ENCODE results near the gene PACRG. TPM values are rescaled to one million over a fixed set of nuclear protein-coding genes. Genes with fewer than 3 reads are reported as not detected.
"Not testable (repeated sequence)": the region's sequence is repeated elsewhere in the genome, so short reads cannot be mapped to it uniquely, and the experiment has no call there.

PACRG gene
- total and polyA plus RNA-seq, 9 donors, result 2.5 to 33.1 (median 3.8) TPM

DNA sequence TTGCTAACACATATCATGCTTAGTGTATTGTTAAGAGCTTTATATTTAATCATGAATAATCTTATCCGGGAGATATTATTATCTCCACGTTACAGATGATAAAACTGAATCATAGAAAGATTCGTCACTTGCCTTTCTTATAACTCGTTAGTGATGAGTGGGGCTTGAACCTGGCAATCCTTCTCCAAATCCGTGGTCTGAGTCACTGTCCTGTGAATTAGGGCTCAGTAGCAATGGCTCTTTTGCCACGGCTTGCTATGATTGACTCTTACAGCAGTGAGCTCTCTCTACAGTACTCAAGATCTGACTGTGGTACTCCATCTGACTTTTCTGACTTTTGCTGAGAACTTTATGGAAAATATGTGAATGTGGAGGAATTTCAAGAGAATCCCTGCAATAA is 246.9 kb downstream of the PACRG start:
- Histone ChIP-seq H3K27me3 (no peaks in the 10 kb centered on the region), H3K36me3 (no peaks in the 10 kb centered on the region), H3K4me1 (ENCODE audit: insufficient read depth) (no peaks in the 10 kb centered on the region), H3K4me3 (no peak overlapping the region), H3K9me3 (no peaks in the 10 kb centered on the region), H3K27ac (no peak overlapping the region)
- WGBS, 3 donors, result 80 to 85% (median 84%) methylated on average over 6 of the region's 6 CpGs
- no peak for DNase-seq
- TF ChIP-seq, protein P1, sequence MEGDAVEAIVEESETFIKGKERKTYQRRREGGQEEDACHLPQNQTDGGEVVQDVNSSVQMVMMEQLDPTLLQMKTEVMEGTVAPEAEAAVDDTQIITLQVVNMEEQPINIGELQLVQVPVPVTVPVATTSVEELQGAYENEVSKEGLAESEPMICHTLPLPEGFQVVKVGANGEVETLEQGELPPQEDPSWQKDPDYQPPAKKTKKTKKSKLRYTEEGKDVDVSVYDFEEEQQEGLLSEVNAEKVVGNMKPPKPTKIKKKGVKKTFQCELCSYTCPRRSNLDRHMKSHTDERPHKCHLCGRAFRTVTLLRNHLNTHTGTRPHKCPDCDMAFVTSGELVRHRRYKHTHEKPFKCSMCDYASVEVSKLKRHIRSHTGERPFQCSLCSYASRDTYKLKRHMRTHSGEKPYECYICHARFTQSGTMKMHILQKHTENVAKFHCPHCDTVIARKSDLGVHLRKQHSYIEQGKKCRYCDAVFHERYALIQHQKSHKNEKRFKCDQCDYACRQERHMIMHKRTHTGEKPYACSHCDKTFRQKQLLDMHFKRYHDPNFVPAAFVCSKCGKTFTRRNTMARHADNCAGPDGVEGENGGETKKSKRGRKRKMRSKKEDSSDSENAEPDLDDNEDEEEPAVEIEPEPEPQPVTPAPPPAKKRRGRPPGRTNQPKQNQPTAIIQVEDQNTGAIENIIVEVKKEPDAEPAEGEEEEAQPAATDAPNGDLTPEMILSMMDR (IDR thresholded peaks at IDR 0.05), result no peak
- no peak for TF ChIP-seq EP300 (IDR thresholded peaks at IDR 0.05)
- no peak for TF ChIP-seq POLR2A (IDR thresholded peaks at IDR 0.05)
- intact Hi-C loops (cut with DNase I), result no loop called here

- TF ChIP-seq EP300 (IDR thresholded peaks at IDR 0.05), result no peak
- TF ChIP-seq, protein P1 (IDR thresholded peaks at IDR 0.05), result no peak
- TF ChIP-seq POLR2A (IDR thresholded peaks at IDR 0.05), result no peak
- 67 to 82% (median 76%) methylated on average over 5 of the region's 5 CpGs for WGBS, 3 donors
- Histone ChIP-seq H3K4me3 (no peak overlapping the region), H3K9me3 (no peaks in the 10 kb centered on the region), H3K27ac (no peak overlapping the region), H3K36me3 (no peaks in the 10 kb centered on the region), H3K27me3 (no peaks in the 10 kb centered on the region), H3K4me1 (ENCODE audit: insufficient read depth) (no peaks in the 10 kb centered on the region)
- intact Hi-C loops (cut with DNase I), result no loop called here
- no peak for DNase-seq
Observed at GRCh38 chr6:162976141-162976540, 248.4 kb downstream of the PACRG start.

DNA sequence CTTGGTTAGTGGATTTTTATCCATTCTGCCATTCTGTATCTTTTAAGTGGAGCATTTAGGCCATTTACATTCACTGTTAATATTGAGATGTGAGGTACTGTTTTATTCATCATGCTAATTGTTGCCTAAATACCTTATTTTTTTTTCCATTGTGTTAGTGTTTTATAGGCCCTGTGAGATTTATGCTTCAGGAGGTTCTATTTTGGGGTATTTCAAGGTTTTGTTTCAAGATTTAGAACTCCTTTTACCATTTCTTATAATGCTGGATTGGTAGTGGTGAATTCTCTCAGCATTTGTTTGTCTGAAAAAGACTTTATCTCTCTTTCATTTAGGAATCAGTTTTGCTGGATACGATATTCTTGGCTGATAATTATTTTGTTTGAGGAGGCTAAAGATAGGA is 255.5 kb downstream of the PACRG start:
- H3K27ac ChIP-seq; DNase-seq; H3K9me3 ChIP-seq; H3K36me3 ChIP-seq; H3K4me3 ChIP-seq; H3K27me3 ChIP-seq; H3K4me1 ChIP-seq (ENCODE audit: insufficient read depth); intact Hi-C loops (cut with DNase I): not testable (repeated sequence)
- WGBS, 3 donors, result 93 to 97% (median 96%) methylated on average over 1 of the region's 1 CpG

- no peak for DNase-seq
- WGBS, 3 donors, result 61 to 84% (median 65%) methylated on average over 1 of the region's 1 CpG
- intact Hi-C loops (cut with DNase I), result no loop called here
- no peaks in the 10 kb centered on the region for H3K27me3 ChIP-seq
- TF ChIP-seq, protein P1 (IDR thresholded peaks at IDR 0.05), result no peak
- TF ChIP-seq EP300 (IDR thresholded peaks at IDR 0.05), result no peak
- TF ChIP-seq POLR2A (IDR thresholded peaks at IDR 0.05), result no peak
- H3K9me3 ChIP-seq, result no peaks in the 10 kb centered on the region
- H3K36me3 ChIP-seq, result no peaks in the 10 kb centered on the region
- no peaks in the 10 kb centered on the region for H3K4me1 ChIP-seq (ENCODE audit: insufficient read depth)
- no peak overlapping the region for H3K4me3 ChIP-seq
- no peak overlapping the region for H3K27ac ChIP-seq
Observed at GRCh38 chr6:162998777-162999176, 271.0 kb downstream of the PACRG start.

DNA sequence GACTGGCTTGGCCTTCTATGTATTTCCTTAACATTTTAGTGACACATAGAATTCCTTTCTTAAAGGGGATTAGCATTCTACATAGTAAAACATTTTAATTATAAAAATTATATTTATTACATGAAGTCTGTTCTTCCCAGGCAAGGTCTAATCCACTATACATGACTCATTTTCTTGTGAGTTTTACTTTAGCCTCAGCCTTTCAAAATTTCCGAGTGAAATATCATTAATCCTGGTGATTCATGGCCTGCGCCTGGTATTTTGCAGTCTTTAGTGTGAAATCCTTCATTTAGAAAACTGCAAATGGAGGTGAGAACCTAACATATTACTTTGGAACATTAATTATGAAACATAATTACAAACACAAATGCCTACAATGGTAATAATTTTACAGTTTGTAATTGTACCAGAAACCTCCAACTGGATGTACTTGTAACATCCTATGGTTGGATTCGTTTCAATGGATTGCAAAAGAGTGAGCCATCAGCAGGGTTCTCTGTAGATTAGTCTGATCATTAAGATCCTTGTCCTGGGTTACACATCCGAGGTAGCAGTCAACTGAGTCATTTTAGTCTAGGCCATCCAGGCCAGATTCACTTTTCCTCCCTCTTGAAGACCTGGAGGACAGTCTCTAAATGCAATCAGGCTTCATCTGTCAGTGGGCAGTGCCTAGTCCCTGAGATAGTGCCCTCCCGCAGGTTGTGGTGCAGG is 272.0 kb downstream of the PACRG start:
- 78 to 86% (median 79%) methylated on average over 5 of the region's 5 CpGs for WGBS, 3 donors
- DNase-seq, result no peak
- no peaks in the 10 kb centered on the region for H3K27me3 ChIP-seq
- no peaks in the 10 kb centered on the region for H3K4me1 ChIP-seq (ENCODE audit: insufficient read depth)
- H3K36me3 ChIP-seq, result no peaks in the 10 kb centered on the region
- no peak overlapping the region for H3K4me3 ChIP-seq
- intact Hi-C loops (cut with DNase I), result no loop called here
- H3K27ac ChIP-seq, result no peak overlapping the region
- TF ChIP-seq, protein P1 (IDR thresholded peaks at IDR 0.05), result no peak
- TF ChIP-seq POLR2A (IDR thresholded peaks at IDR 0.05), result no peak
- TF ChIP-seq EP300 (IDR thresholded peaks at IDR 0.05), result no peak
- no peaks in the 10 kb centered on the region for H3K9me3 ChIP-seq

Data from ovary (tissue), 9 donors.